ENCODE data around the gene NADSYN1.

NADSYN1 gene

DNA sequence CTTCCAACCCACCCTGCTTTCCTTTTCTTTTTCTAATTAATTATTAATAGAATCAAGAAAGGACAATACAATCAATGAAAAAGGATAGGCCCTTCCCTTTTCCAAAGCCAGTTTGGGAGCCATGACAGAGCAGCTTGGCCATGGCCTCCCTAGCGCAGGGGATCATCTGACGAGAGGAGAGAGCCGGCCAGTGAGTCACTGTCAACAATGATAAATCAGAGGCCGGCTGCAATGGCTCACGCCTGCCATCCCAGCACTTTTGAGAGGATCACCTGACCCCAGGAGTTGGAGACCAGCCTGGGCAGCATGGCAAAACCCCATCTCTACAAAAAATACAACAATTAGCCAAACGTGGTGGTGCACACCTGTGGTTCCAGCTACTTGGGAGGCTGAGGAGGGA, 46.5 kb downstream of the NADSYN1 start (continued):
- TF ChIP-seq ZBTB11 (tag by site-specific recombination; conservative IDR thresholded peaks at IDR 0.05; ENCODE audit: low read depth) (no peak), ELK4 (IDR thresholded peaks at IDR 0.05; ENCODE audit: borderline replicate concordance, low read depth, low read length) (no peak), BCL11B (tag by site-specific recombination; IDR thresholded peaks at IDR 0.05; ENCODE audit: low read depth) (no peak), ZNF513 (tag by site-specific recombination; IDR thresholded peaks at IDR 0.05) (no peak), SETDB1 (IDR thresholded peaks at IDR 0.05; ENCODE audit: insufficient read length, low read length) (no peak), ZEB2 (tag by site-specific recombination; IDR thresholded peaks at IDR 0.05) (no peak), ZBTB8A (tag by site-specific recombination; IDR thresholded peaks at IDR 0.05) (no peak), ZNF10 (tag by site-specific recombination; IDR thresholded peaks at IDR 0.05) (no peak), ZNF112 (tag by site-specific recombination; IDR thresholded peaks at IDR 0.05) (no peak), ZNF221 (tag by site-specific recombination; IDR thresholded peaks at IDR 0.05; ENCODE audit: borderline replicate concordance) (no peak), ZNF423 (tag by site-specific recombination; IDR thresholded peaks at IDR 0.05) (no peak), ZSCAN30 (tag by site-specific recombination; IDR thresholded peaks at IDR 0.05) (no peak)

- TF ChIP-seq ZFP3 (tag by site-specific recombination; IDR thresholded peaks at IDR 0.05; ENCODE audit: low read depth) (no peak), MEIS1 (CRISPR knock-in tag; IDR thresholded peaks at IDR 0.05; ENCODE audit: borderline replicate concordance) (no peak), YY1 (tag by site-specific recombination; IDR thresholded peaks at IDR 0.05) (no peak), ZNF214 (tag by site-specific recombination; IDR thresholded peaks at IDR 0.05; ENCODE audit: borderline replicate concordance) (no peak), ZNF114 (tag by site-specific recombination; IDR thresholded peaks at IDR 0.05) (no peak), BCL11B (tag by site-specific recombination; IDR thresholded peaks at IDR 0.05; ENCODE audit: low read depth) (no peak), ZSCAN16 (tag by site-specific recombination; IDR thresholded peaks at IDR 0.05) (no peak), ZNF518A (tag by site-specific recombination; conservative IDR thresholded peaks at IDR 0.05; ENCODE audit: low read depth) (no peak), ZNF626 (tag by site-specific recombination; IDR thresholded peaks at IDR 0.05) (no peak), RBAK (tag by site-specific recombination; IDR thresholded peaks at IDR 0.05) (no peak)
- TF ChIP-seq, protein P1, sequence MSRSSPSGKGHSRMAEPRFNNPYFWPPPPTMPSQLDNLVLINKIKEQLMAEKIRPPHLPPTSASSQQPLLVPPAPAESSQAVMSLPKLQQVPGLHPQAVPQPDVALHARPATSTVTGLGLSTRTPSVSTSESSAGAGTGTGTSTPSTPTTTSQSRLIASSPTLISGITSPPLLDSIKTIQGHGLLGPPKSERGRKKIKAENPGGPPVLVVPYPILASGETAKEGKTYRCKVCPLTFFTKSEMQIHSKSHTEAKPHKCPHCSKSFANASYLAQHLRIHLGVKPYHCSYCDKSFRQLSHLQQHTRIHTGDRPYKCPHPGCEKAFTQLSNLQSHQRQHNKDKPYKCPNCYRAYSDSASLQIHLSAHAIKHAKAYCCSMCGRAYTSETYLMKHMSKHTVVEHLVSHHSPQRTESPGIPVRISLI (tag by site-specific recombination; IDR thresholded peaks at IDR 0.05): no peak
- Histone ChIP-seq H3K36me3 (ENCODE audit: control insufficient read depth in 2 of 2, insufficient read depth in 1 of 2, low read length in 2 of 2) (peaks cover 0 to 57% of the 10 kb centered on the region in 2 experiments; a peak in 1 of 3 replicates), H3K27ac (ENCODE audit: extremely low read depth, low read depth, low read length) (no peak overlapping the region), H3K4me3 (ENCODE audit: low read depth, low read length) (no peak overlapping the region), H3K9me3 (ENCODE audit: control insufficient read depth, insufficient read depth, low read depth, low read length) (no peaks in the 10 kb centered on the region), H3K4me1 (ENCODE audit: control insufficient read depth, insufficient read depth, low read length) (no peaks in the 10 kb centered on the region)
- POLR2A ChIA-PET: no interaction called here
- CTCF ChIA-PET: interaction anchor here (0.6 kb wide), 1 partner anchor 67 kb away, joined by 3 read pairs; no protein-coding TSS in a partner anchor
Observed at GRCh38 chr11:71500601-71501021, 47.6 kb downstream of the NADSYN1 start.
